OCI-LY7 (cell line): ENCODE results near the gene ABCG4. TPM values are rescaled to one million over a fixed set of nuclear protein-coding genes. Genes with fewer than 3 reads are reported as not detected.

Experiments
- BruUV-seq: library from RNA; stranded (reverse); fragments of 400-500 nt; replicated peaks from 2 replicates; lab custom pipeline; 2021; lab: Mats Ljungman, UMichigan
- CTCF ChIA-PET: fragments of 300-600 bp; sonication (Branson Sonifier 250); formaldehyde crosslinking; loops from one replicate; lab custom pipeline; 2022; ENCODE audit warnings: antibody characterized with exemption; ENCODE audit not compliant: unreplicated experiment; lab: Charles Lee
- POLR2A ChIA-PET: fragments of 300-600 bp; sonication (Branson Sonifier 250); formaldehyde crosslinking; loops from one replicate; lab custom pipeline; 2022; ENCODE audit warnings: antibody characterized with exemption; lab: Charles Lee
- DNase-seq: peaks from one replicate; pipeline ENCODE4 v3.0.0-alpha.2; 2015; ENCODE audit warnings: low spot score
- H2AFZ ChIP-seq: fragments of 200-600 bp; sonication (generic), shearing (Covaris generic); 2 replicates; pipeline ENCODE4 v1.6.1; 2014; ENCODE audit warnings: mild to moderate bottlenecking, antibody characterized with exemption, low read length, moderate library complexity
- H3K27ac ChIP-seq: fragments of 200-600 bp; sonication (generic); 2 replicates; pipeline ENCODE4 v1.5.1; 2014; ENCODE audit warnings: mixed run types, low read depth, mild to moderate bottlenecking, moderate library complexity, low read length, inconsistent platforms; ENCODE audit not compliant: poor library complexity, severe bottlenecking
- H3K36me3 ChIP-seq: fragments of 200-600 bp; sonication (generic); 2 replicates; pipeline ENCODE4 v1.6.1; 2014; ENCODE audit warnings: mild to moderate bottlenecking, antibody characterized with exemption, low read length, moderate library complexity, mixed read lengths; ENCODE audit not compliant: insufficient read depth
- H3K4me1 ChIP-seq: fragments of 200-600 bp; sonication (generic); 2 replicates; pipeline ENCODE4 v1.5.1; 2014; ENCODE audit warnings: mild to moderate bottlenecking, low read length; ENCODE audit not compliant: insufficient read depth, poor library complexity, severe bottlenecking
- H3K4me2 ChIP-seq: fragments of 200-600 bp; sonication (generic); 2 replicates; pipeline ENCODE4 v1.6.1; 2014; ENCODE audit warnings: mild to moderate bottlenecking, low read length
- H3K4me3 ChIP-seq: fragments of 200-600 bp; sonication (generic); 2 replicates; pipeline ENCODE4 v1.5.1; 2014; ENCODE audit warnings: mild to moderate bottlenecking, low read depth, low read length; ENCODE audit not compliant: poor library complexity, severe bottlenecking
- H3K79me2 ChIP-seq: fragments of 200-600 bp; sonication (generic); 2 replicates; pipeline ENCODE4 v1.6.1; 2016; ENCODE audit warnings: low read depth, mild to moderate bottlenecking, low read length, moderate library complexity, mixed read lengths; ENCODE audit not compliant: insufficient read depth
- H3K9me2 ChIP-seq: fragments of 200-600 bp; sonication (generic); 2 replicates; pipeline ENCODE4 v1.6.1; 2016; ENCODE audit warnings: mild to moderate bottlenecking, low read length, mixed read lengths; ENCODE audit not compliant: insufficient read depth
- H3K9me3 ChIP-seq: fragments of 200-600 bp; sonication (generic); 2 replicates; pipeline ENCODE4 v1.6.1; 2014; ENCODE audit warnings: mild to moderate bottlenecking, mixed run types, low read length, mixed read lengths
- H4K20me1 ChIP-seq: fragments of 200-600 bp; sonication (generic); 2 replicates; pipeline ENCODE4 v1.6.1; 2014; ENCODE audit warnings: mild to moderate bottlenecking, antibody characterized with exemption, low read length, moderate library complexity, mixed read lengths; ENCODE audit not compliant: insufficient read depth
- CTCF ChIP-seq: fragments of 200-600 bp; sonication (generic); conservative IDR thresholded peaks from 2 replicates; pipeline ENCODE4 v1.5.1; 2014; ENCODE audit warnings: mild to moderate bottlenecking, antibody characterized with exemption, low read length, moderate library complexity, mixed read lengths
- EZH2phosphoT487 ChIP-seq: fragments of 200-600 bp; sonication (generic); IDR thresholded peaks from 2 replicates; pipeline ENCODE4 v1.6.1; 2018; ENCODE audit warnings: low read depth, borderline replicate concordance, mild to moderate bottlenecking, mixed run types, antibody characterized with exemption, low read length, moderate library complexity, mixed read lengths
- intact Hi-C: fragments of 100-400 bp; cut with micrococcal nuclease; formaldehyde crosslinking; loops from one replicate; pipeline ENCODE4 v1.10.0; 2022; ENCODE audit not compliant: unreplicated experiment
- total RNA-seq, 2 experiments: library from RNA; depleted of rRNA in 1 of 2; stranded (reverse); fragments of >200 nt in 1 of 2; shearing (Covaris generic) in 1 of 2; gene quantifications; 2 replicates each; pipeline ENCODE4 v1.2.3, GENCODE V29; 2014 to 2022

The ABCG4 gene
- total RNA-seq, 2 experiments from 2014 or later: not detected

GRCh38 chr11:119109843-119110242 lies 39.0 kb upstream of the ABCG4 start:
- 0 out of 2 replicates have a peak overlapping the region, but pooled peaks have one; percentile 1 for H3K4me2 ChIP-seq
- H3K4me3 ChIP-seq: no peak overlapping the region
- H2AFZ ChIP-seq: no peak overlapping the region
- peaks cover 18% of the 10 kb centered on the region for H3K4me1 ChIP-seq
- ChIA-PET CTCF (interaction anchor here (0.6 to 1.4 kb wide), 2 partner anchors 11 to 46 kb away, joined by 3 to 7 read pairs; partner anchors contain the start of gene HINFP), POLR2A (interaction anchor here (0.9 to 4.0 kb wide), 4 partner anchors 9 to 13 kb away, joined by 3 to 41 read pairs (median 8); partner anchors contain the start of gene HINFP)
- no peak for DNase-seq
- peaks cover 15% of the 10 kb centered on the region for H3K36me3 ChIP-seq
- no peaks in the 10 kb centered on the region for H3K9me2 ChIP-seq
- intact Hi-C loops: no loop called here
- H3K79me2 ChIP-seq: peaks cover 6% of the 10 kb centered on the region; the same call in 1 of the 2 replicates
- TF ChIP-seq EZH2phosphoT487 (no peak), CTCF (no peak)
- H4K20me1 ChIP-seq: no peaks in the 10 kb centered on the region
- no peaks in the 10 kb centered on the region for H3K9me3 ChIP-seq
- H3K27ac ChIP-seq: no peak overlapping the region
- BruUV-seq: no TSS peak

- ChIA-PET CTCF (no interaction called here), POLR2A (no interaction called here)
- H3K36me3 ChIP-seq: peaks cover 17% of the 10 kb centered on the region
- H3K4me2 ChIP-seq: no peak overlapping the region
- BruUV-seq: no TSS peak
- H3K4me1 ChIP-seq: peaks cover 18% of the 10 kb centered on the region
- H3K4me3 ChIP-seq: no peak overlapping the region
- intact Hi-C loops: no loop called here
- H4K20me1 ChIP-seq: no peaks in the 10 kb centered on the region
- H2AFZ ChIP-seq: no peak overlapping the region
- no peak overlapping the region for H3K27ac ChIP-seq
- no peak for DNase-seq
- H3K9me2 ChIP-seq: no peaks in the 10 kb centered on the region
- H3K79me2 ChIP-seq: peaks cover 6% of the 10 kb centered on the region; the same call in 1 of the 2 replicates
- no peak for TF ChIP-seq EZH2phosphoT487
- no peak for TF ChIP-seq CTCF
- no peaks in the 10 kb centered on the region for H3K9me3 ChIP-seq
Measured at GRCh38 chr11:119110439-119110838, 38.4 kb upstream of the ABCG4 start.

- Histone ChIP-seq H3K4me3 (no peak overlapping the region), H4K20me1 (no peaks in the 10 kb centered on the region), H3K79me2 (peaks cover 6% of the 10 kb centered on the region; the same call in 1 of the 2 replicates), H3K9me3 (no peaks in the 10 kb centered on the region), H3K27ac (no peak overlapping the region), H3K9me2 (no peaks in the 10 kb centered on the region), H3K4me1 (peaks cover 15% of the 10 kb centered on the region), H3K4me2 (no peak overlapping the region), H3K36me3 (peaks cover 22% of the 10 kb centered on the region), H2AFZ (no peak overlapping the region)
- CTCF ChIA-PET: interaction anchor here (0.6 kb wide), 1 partner anchor 55 kb away, joined by 3 read pairs; no protein-coding TSS in a partner anchor
- no peak for DNase-seq
- intact Hi-C loops: no loop called here
- TF ChIP-seq EZH2phosphoT487: no peak
- POLR2A ChIA-PET: interaction anchor here (0.6 kb wide), 1 partner anchor 36 kb away, joined by 4 read pairs; no protein-coding TSS in a partner anchor
- BruUV-seq: no TSS peak
Measured at GRCh38 chr11:119111361-119111925, 37.4 kb upstream of the ABCG4 start.
